ENCODE results near the gene IL17RD. TPM values are rescaled to one million over a fixed set of nuclear protein-coding genes. Genes with fewer than 3 reads are reported as not detected.
A peak's percentile ranks its signal among the peaks of the same experiment; 100 is the strongest.

The IL17RD gene
- total RNA-seq, 1 donor: 13.6 TPM

DNA sequence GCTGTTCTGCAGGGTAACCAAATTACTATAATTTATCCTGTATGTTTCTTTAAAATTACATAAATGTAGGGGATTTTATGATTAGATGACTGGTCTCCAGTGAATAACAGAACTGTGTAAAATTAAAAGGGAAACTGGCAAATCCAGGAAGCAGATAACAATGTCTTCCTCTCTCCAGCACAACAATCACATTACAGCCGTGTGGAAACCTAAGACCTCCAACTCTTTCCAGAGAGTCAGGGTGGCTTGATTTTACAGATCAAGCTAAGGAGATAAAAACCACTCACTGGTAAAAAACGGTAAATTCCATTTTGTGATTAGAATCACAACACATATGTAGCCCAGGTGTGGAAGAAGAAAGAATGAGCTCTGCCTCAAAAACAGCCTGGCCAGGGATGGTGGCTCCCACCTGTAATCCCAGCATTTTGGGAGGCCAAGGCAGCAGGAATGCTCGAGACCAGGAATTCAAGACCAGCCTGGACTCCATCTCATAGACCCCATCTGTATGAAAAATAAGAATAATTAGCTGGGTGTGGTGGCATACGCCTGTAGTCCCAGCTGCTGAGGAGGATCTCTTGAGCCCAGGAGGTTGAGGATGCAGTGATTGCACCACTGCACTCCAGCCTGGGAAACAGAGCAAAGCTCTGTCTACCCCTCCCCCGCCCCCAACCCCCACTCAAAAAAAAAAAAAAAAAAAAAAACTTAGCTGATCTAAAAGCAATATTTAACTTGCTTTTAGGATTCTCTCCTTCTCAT is 29.0 kb downstream of the IL17RD start:
- DNase-seq (ENCODE audit: low read depth): no peak
- H3K4me3 ChIP-seq (ENCODE audit: low read depth, low read length): no peak overlapping the region
- TF ChIP-seq, protein P1, sequence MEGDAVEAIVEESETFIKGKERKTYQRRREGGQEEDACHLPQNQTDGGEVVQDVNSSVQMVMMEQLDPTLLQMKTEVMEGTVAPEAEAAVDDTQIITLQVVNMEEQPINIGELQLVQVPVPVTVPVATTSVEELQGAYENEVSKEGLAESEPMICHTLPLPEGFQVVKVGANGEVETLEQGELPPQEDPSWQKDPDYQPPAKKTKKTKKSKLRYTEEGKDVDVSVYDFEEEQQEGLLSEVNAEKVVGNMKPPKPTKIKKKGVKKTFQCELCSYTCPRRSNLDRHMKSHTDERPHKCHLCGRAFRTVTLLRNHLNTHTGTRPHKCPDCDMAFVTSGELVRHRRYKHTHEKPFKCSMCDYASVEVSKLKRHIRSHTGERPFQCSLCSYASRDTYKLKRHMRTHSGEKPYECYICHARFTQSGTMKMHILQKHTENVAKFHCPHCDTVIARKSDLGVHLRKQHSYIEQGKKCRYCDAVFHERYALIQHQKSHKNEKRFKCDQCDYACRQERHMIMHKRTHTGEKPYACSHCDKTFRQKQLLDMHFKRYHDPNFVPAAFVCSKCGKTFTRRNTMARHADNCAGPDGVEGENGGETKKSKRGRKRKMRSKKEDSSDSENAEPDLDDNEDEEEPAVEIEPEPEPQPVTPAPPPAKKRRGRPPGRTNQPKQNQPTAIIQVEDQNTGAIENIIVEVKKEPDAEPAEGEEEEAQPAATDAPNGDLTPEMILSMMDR (IDR thresholded peaks at IDR 0.05; ENCODE audit: insufficient read depth, low read length): no peak

DNA sequence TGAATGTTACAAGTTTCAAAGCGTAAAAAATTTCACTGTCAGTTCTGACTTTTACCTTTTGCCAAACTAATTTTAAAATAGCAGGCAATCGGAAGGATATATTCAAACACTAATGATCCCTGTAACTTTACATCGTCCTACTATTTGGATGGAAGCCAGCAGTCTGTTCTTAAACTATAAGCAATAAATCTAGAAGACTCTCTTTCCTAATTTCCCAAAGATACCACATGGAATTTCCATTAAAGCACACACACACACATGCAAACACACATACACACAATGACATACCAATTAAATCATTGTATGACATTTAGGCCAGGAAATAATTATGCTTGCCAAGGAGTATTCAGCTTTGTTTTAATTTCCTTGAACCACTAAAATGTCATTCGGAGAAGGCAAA is 32.0 kb downstream of the IL17RD start:
- no peak overlapping the region for H3K4me3 ChIP-seq (ENCODE audit: low read depth, low read length)
- no peak for DNase-seq (ENCODE audit: low read depth)
- TF ChIP-seq, protein P1 (IDR thresholded peaks at IDR 0.05; ENCODE audit: insufficient read depth, low read length): no peak

DNA sequence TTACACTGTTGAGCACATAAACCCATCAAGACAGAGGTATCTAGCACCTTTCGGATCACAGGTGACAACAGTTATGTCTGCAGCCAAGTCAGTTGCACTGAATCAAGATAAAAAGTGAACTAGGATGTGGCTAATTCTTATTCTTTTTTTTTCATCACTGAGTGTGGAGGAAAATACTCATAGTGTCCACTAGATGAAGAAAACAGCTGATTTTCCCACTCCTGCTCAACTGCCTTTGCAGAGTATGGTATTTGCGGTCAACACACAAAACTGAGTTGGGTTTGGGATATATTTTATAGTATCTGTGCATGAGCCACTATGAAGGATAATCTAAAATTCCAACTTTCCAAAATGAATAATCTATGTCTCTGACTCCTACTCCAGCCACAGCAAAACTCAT is 32.5 kb downstream of the IL17RD start:
- no peak overlapping the region for H3K4me3 ChIP-seq (ENCODE audit: low read depth, low read length)
- TF ChIP-seq, protein P1 (IDR thresholded peaks at IDR 0.05; ENCODE audit: insufficient read depth, low read length): peak; percentile 49
- no peak for DNase-seq (ENCODE audit: low read depth)

DNA sequence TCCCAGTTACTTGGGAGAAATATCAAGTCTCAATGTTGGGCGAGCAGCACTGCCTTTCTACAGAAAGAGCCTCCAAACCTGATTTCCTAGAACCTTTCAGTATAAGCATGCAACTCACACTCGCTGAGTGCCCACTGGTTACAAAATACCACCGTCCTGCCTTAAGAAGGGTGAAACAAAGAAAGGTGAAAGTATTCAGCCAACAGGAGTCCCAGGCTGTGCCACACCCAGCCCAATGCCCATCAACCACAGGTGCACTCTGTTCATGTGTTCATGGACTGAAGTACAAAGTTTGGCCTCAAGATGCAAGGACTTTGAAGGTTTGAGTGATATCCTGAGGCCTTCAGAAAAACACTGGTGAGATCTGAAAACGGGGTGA is 34.0 kb downstream of the IL17RD start:
- DNase-seq (ENCODE audit: low read depth): no peak
- TF ChIP-seq, protein P1 (IDR thresholded peaks at IDR 0.05; ENCODE audit: insufficient read depth, low read length): no peak
- H3K4me3 ChIP-seq (ENCODE audit: low read depth, low read length): no peak overlapping the region

DNA sequence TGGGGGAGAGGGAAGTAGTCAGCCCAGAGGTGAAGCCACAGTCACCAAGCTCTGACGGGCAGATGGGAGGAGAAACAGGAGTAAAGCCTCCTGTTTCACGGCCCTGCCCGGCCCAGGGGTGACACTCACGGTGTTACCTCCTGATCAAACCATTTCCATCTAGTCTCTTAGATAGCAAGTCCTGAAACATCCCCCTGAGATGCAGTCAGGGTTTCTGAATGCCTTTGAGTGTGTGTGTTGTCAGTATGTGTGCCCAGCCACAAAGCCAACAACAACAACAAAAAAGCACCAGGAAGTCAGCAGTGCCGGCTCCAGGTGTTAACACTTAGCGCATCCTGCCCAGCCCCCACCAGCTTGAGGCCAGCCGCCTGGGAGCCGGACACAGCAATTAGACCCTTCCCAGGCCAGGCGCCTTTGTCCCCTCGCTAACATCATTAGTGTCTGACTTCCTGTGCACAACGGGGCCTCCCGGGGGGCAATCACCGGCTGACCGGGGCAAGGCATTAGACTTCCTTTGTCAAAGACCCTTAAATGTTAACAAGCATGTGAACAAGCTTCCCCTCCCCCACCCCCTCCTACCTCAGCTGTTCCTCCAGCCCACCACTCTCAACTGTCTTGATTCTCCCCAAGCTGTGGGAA is 34.5 kb downstream of the IL17RD start:
- TF ChIP-seq, protein P1 (IDR thresholded peaks at IDR 0.05; ENCODE audit: insufficient read depth, low read length): no peak
- DNase-seq (ENCODE audit: low read depth): peak; percentile 25
- H3K4me3 ChIP-seq (ENCODE audit: low read depth, low read length): no peak overlapping the region

DNA sequence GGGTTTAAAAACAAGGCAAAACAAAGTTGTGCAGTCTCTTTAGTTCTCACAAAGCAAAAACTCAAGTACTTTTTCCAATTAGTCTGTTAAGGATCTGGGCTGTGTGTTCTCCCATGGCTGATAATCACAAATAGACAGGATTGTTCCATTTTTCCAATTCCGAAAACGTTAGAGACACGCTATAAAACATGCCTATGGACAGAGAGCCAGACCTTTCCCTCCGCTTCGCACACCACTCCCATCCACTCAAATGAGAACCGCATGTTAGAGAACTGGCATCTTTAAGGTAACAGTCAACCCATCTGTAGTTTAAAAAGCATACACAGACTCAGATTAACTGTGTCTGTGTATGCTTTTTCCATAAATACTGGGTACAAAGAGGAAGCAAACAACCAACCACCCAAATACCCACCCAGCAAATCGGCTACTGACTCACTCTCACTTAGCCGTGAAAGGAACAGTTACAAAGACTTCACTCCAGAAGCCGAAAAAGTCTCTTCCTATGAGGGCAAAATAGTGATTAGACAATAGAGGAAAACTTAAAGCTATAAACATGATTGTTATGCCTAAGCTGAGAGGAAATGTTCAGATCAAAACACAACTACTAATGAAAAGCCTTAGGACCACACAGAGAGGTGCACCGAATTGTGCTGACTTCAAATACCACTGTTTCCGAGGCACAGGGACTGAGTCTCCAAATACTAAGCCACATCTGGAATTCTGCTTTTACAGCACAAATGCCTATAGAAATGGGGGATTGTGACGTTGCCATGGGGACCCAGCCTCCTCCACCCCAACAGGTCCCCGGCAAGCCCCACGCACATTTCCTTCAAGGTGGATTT is 36.1 kb downstream of the IL17RD start:
- peak; percentile 53 for DNase-seq (ENCODE audit: low read depth)

More for the DNA sequence above, 36.1 kb downstream of the IL17RD start:
- TF ChIP-seq, protein P1 (IDR thresholded peaks at IDR 0.05; ENCODE audit: insufficient read depth, low read length): no peak
- peak overlapping the region; percentile 49 for H3K4me3 ChIP-seq (ENCODE audit: low read depth, low read length)

Data from fibroblast of the aortic adventitia (primary cell).